Fibroblast of skin of scalp (primary cell): ENCODE data around the gene PPAT.

Source experiments
- DNase-seq: peaks from one replicate; pipeline ENCODE4 v3.0.0-alpha.2; 2013

Gene PPAT

DNA sequence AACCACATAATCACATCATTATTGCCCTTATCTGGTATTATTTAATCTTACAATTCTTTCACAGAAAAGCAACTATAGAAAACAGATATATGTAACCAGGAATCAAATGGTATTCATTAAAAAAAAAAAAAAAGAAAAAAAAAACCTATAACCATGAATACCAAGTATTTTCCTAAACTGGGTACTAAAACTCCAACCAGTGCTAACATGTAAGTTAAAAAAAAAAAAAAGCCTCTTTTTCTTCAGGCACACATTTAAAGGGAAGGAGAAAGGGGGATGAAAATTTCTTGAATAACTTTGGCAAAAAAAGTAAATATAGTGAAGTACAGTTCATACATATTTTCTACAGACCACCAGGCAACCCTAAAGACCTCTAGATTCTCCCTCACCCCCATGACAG, 2.1 kb downstream of the PPAT start:
- no peak for DNase-seq

DNA sequence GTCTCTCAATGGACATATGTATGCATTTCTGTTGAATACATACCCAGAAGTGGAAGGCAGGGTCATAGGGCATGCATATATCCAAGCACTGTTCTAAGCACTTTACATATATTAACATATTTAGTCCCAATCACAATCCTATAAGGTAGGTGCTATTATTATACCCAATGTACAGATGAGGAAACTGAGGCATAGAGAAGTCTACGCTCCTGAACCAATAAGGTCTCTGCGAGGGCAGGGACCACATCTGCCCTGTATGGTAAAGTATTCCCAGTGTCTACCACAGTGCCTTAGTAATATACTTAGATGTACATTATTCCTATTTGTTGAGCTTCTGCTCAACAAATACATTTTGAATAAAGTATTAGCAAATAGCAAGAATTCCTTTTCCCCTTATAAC, 5.2 kb downstream of the PPAT start:
- no peak for DNase-seq

DNA sequence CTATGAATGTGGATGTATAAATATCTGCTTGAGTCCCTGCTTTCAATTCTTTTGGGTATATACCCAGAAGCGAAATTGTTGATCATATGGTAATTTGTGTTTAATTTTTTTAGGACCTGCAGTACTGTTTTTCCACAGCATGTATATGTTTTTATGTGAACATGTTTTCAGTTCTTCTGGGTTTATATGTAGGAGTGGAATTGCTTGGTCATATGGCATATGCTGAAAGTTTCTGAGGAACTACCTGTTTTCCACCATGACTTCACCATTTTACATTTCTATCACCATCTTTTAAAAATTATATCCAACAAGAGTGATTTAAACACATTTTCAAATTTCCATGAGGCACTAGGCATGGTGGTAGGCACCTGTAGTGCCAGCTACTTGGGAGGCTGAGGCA, 8.2 kb downstream of the PPAT start:
- DNase-seq: no peak

DNA sequence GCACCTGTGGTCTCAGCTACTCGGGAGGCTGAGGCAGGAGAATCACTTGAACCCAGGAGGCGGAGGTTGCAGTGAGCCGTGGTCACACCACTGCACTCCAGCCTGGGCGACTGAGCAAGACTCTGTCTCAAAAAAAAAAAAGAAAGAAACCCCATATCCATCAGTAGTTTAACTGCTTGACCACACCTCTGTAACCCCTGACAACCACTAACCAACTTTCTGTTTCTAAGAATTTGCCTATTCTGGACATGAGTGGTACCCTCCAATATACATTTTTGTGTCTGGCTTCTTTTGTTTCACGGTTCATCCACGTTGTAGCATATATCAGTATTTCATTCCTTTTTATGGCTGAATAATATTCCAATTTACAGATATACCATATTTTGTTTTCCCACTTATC, 9.1 kb downstream of the PPAT start:
- no peak for DNase-seq

- DNase-seq: no peak
Observed at GRCh38 chr4:56425518-56425917, 9.9 kb downstream of the PPAT start.

DNA sequence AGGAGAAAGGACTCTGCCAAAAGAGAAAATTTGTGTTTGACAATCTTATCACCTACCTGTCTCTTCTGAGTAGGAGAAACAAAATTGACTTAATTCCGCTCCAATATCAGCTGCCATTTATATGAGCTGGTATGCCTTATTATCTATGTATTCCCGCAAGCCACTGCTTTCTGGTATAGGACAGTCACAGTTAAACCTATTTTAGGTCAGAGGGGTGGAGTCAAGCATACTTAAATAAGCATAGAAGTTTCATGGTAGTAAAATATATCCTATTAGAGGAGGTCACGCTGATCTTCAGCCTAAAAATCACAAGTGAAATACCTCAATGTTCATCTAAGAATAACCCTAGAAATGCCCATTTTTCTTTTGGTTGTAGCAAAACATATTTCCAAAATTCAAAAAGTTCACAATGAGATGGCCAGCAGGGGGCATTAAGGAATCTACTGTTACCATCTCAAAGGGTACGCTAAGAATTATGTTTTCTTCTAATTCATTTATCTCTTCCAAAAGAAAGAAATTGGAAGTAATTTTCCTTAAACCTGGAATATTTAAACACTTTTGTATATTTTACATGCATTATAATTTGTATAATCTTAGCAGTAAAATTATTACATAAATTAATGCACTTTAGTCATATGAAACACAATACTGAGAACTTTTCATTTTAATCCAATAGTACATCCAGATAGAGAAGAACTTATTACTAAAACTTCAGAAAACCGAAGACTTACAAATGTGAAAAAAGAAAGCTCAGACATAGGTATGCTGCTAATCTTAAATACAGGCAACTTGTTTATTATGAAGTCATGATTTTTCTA, 10.5 kb downstream of the PPAT start:
- DNase-seq: peak; percentile 37

DNA sequence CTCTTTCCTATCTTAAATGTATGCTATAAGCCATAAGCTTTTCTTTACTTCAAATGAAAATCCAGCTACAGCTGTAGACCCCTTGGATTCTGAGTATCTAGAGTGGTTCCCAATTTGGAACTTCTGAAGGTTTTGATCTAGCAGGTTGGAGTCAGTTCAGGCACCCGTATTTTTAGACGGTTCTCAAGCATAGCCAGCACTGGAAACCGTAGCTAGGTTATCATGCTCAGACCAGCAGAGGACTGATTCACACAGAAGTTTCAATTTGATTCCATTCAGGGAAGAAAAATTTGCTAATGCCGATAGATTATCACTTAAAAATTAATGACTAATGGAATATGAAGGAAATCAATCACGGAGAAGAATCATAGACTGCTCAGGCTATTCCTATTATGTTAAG, 11.2 kb downstream of the PPAT start:
- no peak for DNase-seq

GRCh38 chr4:56417396-56417795, 18.0 kb downstream of the PPAT start:
- no peak for DNase-seq

DNA sequence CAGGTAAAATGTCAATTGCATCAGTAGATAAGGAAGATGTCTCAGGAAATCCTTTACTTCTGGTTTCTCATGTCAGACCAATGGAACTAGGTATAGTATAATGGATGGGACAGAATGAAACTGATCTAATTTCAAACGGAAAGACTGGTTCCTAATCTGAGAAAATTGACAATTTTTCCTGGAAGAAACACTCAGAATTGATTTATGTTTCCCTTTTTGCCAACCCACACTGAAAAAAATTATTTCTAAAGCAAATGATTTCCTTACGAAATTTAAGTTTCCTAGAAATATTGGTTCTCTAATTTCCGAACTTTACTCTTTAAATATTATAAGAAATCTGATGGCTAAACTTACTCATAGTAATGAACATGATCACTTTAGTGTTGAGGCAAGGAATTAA, 19.1 kb downstream of the PPAT start:
- no peak for DNase-seq

DNA sequence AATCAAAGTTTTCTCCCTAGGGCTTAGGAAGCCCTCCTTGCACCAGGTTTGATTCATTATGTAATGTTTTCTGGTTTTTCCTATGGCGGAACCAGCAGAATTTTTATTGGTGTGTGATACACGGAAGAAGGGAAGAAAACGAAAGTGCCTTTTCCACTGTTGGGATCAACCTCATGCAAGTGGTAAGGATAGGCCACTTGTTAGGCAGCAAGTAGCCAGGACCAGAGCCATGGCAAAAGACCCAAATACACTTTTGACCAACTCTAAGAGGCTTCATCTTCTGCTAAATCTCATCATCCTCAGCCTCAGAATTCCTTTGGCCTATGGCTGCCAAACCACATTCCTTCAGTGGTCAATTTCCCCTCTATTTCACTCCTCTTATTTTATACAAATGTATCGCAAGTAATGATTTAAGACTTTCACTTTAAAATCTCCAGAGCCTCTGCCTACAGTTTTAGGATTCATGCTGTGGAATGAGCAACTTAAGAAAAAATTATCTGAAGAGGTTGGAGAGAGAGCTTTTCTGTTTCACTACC, 21.2 kb downstream of the PPAT start:
- peak; percentile 29 for DNase-seq

GRCh38 chr4:56410247-56411062, 25.0 kb downstream of the PPAT start:
- peak; percentile 96 for DNase-seq

DNA sequence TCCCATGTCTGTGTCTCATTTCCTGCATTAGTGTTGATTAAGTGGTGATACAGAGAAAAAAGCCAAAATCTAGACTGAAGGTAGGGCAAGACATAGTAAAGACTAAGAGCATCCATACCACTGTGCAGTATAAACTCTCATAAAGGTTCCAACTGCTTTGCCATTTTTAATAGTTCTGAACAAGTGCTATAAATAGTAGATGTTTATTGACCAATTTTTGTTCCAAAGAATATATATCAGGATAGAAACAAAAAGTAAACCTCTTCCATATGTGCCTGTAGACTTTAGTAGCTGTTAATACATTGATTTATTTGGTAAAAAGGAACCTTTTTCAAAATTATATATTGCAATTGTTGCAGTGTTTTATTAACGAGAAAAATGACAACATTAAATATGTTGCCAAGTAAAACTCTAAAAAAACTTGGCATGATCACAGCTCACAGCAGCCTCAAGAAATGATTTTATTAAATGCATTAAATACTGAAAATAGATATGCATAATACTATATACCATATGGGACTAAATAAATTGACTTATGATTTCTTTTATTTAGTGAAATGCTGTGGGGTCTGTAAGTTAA, 25.8 kb downstream of the PPAT start:
- no peak for DNase-seq

GRCh38 chr4:56408978-56409377, 26.4 kb downstream of the PPAT start:
- no peak for DNase-seq

- no peak for DNase-seq
Observed at GRCh38 chr4:56406151-56406550, 29.3 kb downstream of the PPAT start.

GRCh38 chr4:56405016-56405415, 30.4 kb downstream of the PPAT start:
- no peak for DNase-seq

- no peak for DNase-seq
Observed at GRCh38 chr4:56400560-56400959, 34.9 kb downstream of the PPAT start.

DNA sequence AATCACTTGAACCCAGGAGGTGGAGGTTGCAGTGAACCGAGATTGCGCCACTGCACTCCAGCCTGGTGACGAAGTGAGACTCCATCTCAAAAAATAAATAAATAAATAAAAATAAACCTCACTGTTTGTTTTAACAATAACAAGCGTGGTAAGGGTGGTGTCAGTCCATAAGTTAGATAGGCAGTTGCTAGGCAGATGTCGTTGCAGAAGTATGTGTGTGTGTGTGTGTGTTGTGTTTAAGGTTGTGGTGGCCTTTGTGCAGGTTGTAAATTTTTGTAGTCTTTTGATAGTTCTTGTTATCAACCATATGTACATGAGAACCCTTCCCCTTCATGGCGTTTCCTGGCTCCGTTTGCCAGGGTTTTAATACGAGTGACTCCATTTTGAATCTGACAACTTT, 44.1 kb downstream of the PPAT start:
- no peak for DNase-seq

DNA sequence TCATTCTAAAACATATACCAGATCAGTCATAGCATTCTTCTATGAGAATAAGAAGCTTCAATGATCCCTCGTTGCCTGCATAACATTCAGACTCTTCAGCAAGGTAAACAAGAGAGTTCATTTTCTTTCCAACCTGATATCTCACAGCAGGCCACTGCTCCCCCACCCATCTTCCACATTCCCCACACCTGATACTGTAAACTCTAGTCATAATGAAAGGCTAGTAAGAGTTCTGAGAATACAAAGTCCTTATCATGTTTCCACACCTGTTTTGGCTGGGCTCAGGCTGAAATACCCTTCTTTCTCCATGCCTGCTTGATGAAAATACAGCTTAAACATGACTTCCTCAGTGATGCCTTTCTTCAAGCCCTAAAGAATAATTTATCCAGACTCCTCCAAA, 45.9 kb downstream of the PPAT start:
- no peak for DNase-seq

- no peak for DNase-seq
Observed at GRCh38 chr4:56388306-56388705, 47.1 kb downstream of the PPAT start.

DNA sequence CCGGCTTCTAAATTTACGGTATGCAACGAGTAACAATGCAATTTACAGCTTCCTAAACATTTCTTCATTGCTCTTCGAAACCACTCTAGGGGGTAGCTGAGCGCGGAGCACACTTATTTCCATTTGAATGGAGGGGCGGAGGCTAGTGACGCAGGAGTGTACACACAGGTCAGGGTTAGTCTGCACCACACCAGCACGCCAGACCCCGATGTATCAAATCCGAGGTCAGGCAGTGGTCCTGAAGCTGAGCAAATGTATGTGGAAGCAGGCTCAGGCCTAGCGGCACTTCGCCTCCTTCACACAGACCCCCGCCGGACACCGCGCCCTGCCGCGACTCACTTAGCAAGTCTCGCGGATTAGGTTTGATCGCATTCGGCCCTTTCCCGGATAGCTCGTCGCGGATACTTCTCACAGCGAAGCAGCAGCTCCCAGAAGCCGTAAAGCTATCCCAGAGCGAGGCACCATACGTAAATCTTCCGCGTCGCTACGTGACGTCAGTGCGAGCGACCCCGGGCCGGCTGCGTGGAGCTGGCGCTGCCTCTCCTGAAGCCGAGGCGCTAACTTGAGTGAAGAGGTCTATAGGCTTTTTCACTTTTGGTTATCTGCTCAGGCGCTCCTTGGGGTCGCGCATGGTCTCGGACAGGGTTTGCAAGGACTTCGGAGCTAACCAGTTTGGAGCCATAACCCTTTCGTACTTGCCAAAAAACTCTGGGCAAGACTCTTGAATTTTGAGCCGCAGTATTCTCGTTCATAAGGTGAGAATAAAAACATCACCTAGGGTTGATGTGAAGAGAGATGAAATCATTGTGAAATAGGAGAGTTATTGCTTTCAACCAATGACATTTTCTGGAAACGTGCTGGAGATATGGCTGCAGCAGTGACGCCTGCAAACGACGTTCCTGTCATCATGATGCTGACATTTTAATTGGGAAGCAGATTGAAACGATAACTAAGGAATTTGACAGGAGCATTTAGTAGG, 48.1 kb downstream of the PPAT start, which contains the start of gene AASDH:
Gene AASDH (minus strand): TSS at position 469 of the 979 bp plus-strand sequence. CDS start 3,192 bp downstream, outside the sequence.
- DNase-seq: peak; percentile 95

DNA sequence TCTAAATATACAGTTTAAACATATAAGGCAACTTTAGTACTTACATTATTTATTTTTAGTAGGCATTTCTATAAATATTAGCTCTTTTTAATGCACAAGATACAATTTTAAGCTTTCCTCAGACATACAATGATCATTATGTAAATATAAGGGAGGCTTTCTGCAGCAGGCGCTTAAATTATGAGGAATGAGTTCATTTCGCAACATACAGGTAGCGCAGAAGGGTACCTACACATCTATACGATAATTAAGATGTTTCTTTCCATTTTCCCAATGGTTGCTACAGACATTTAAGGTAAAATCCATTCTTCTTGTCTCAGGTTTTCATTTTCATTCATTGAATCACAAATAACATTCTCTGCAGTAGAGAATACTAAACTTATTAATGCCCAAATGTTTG, 49.3 kb downstream of the PPAT start:
- no peak for DNase-seq

DNA sequence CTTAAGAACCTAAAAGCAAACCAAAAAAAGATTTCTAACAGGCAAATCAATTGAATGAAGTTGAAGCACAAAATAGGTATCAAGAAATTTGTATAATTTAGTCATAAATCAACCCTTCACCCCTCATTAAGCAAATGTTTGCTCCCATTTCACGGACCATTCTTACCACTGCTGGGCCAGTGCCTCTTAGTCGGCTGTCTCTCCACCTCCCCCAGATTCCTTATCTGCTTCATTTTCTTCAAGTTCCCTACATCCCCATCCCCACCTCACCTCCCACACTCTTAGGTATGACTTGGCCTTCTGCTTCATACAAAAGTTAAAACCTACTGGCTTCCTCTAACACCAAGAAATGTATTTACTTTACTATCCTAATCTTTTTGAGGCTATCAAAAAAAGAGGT, 60.0 kb downstream of the PPAT start:
- no peak for DNase-seq
